Hepatocyte (in vitro differentiated cells): ENCODE data around the gene DNAH6.

Source experiments
- CTCF ChIP-seq: fragments of 200-600 bp; sonication (generic); IDR thresholded peaks from 2 replicates; pipeline ENCODE4 v1.5.1; 2016; ENCODE audit warnings: antibody characterized with exemption, mild to moderate bottlenecking; ENCODE audit not compliant: poor library complexity
- EZH2 ChIP-seq: fragments of 200-600 bp; sonication (generic); IDR thresholded peaks from 2 replicates; pipeline ENCODE4 v1.6.1; 2016; ENCODE audit warnings: antibody characterized with exemption, mild to moderate bottlenecking, borderline replicate concordance
- EZH2phosphoT487 ChIP-seq: fragments of 200-600 bp; sonication (generic); IDR thresholded peaks from one replicate; pipeline ENCODE4 v1.6.1; 2018; ENCODE audit warnings: antibody characterized with exemption, mild to moderate bottlenecking, low read depth, moderate library complexity; ENCODE audit not compliant: unreplicated experiment, severe bottlenecking

GRCh38 chr2:84840306-84840705 is 324.0 kb downstream of the DNAH6 start:
- TF ChIP-seq CTCF (no peak), EZH2phosphoT487 (no peak), EZH2 (no peak)
